Adrenal gland (tissue), 5 donors: Measurements from ENCODE around the gene ETV6.

Experiments
- POLR2A ChIP-seq, 2 donors: fragments of 450-650 bp; IDR thresholded peaks; one replicate each; pipeline ENCODE4 v1.6.1; 2017; ENCODE audit warnings: antibody characterized with exemption in 2 of 2, mild to moderate bottlenecking in 2 of 2, moderate library complexity in 1 of 2
- TF ChIP-seq, protein P1 (sequence below), 6 experiments: fragments of 450-650 bp in 4 of 6; fragments of 200-600 bp in 2 of 6; sonication (generic) in 1 of 6; IDR thresholded peaks; 1 replicate in 5 of 6; 2 replicates in 1 of 6; pipeline versions ENCODE4 v1.5.1 to v1.8.0; 2016 to 2021; ENCODE audit warnings: antibody characterized with exemption in 6 of 6, mild to moderate bottlenecking in 2 of 6, moderate library complexity in 1 of 6
- donor health status: DM: no; HTN: no; CAD: no.

DNA sequence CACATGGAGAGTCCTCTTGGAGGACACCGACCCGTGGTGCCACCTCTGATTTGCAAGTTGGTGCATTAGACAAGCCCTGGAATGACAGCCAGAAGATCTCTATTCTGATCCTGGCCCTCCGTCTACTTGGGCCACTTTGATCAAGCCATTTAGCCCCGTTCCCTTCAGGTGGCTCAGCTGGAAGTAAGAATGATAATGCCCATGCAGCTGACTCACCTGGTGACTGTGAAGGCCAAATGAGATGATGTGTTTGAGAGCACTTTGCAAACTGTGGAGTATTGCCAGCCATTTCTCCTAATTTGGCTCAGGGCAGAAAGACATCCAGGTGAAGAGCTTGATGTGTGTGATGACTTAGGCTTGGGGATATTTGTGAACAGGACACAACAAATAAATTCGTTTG is 165.9 kb downstream of the ETV6 start:
- TF ChIP-seq, protein P1, sequence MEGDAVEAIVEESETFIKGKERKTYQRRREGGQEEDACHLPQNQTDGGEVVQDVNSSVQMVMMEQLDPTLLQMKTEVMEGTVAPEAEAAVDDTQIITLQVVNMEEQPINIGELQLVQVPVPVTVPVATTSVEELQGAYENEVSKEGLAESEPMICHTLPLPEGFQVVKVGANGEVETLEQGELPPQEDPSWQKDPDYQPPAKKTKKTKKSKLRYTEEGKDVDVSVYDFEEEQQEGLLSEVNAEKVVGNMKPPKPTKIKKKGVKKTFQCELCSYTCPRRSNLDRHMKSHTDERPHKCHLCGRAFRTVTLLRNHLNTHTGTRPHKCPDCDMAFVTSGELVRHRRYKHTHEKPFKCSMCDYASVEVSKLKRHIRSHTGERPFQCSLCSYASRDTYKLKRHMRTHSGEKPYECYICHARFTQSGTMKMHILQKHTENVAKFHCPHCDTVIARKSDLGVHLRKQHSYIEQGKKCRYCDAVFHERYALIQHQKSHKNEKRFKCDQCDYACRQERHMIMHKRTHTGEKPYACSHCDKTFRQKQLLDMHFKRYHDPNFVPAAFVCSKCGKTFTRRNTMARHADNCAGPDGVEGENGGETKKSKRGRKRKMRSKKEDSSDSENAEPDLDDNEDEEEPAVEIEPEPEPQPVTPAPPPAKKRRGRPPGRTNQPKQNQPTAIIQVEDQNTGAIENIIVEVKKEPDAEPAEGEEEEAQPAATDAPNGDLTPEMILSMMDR (IDR thresholded peaks at IDR 0.05): no peak
- TF ChIP-seq POLR2A (IDR thresholded peaks at IDR 0.05): no peak
